H54 (cell line): ENCODE data around the gene TSPAN14.

Source experiments
- DNase-seq: peaks from one replicate; pipeline ENCODE4 v3.0.0; 2011; ENCODE audit warnings: low spot score, mixed read lengths; ENCODE audit not compliant: insufficient read length
- FAIRE-seq: peaks from 3 replicates; lab custom pipeline; 2011; peaks lifted over from hg19 to GRCh38; lab: Jason Lieb, UNC
- POLR2A ChIP-seq: IDR thresholded peaks from 2 replicates; pipeline ENCODE4 v1.6.1; 2011; ENCODE audit warnings: low read depth, mild to moderate bottlenecking, low read length

Gene TSPAN14

GRCh38 chr10:80488539-80489066 lies 34.5 kb downstream of the TSPAN14 start:
- FAIRE-seq: no peak
- no peak for TF ChIP-seq POLR2A
- no peak for DNase-seq

GRCh38 chr10:80489371-80490112 lies 35.4 kb downstream of the TSPAN14 start:
- no peak for TF ChIP-seq POLR2A
- FAIRE-seq (no peak), DNase-seq (no peak)

GRCh38 chr10:80491251-80492102 lies 37.4 kb downstream of the TSPAN14 start:
- DNase-seq (no peak), FAIRE-seq (no peak)
- no peak for TF ChIP-seq POLR2A

GRCh38 chr10:80492848-80493521 lies 38.9 kb downstream of the TSPAN14 start:
- no peak for DNase-seq
- TF ChIP-seq POLR2A: no peak
- FAIRE-seq: no peak

GRCh38 chr10:80493522-80494051 lies 39.5 kb downstream of the TSPAN14 start:
- DNase-seq (no peak), FAIRE-seq (no peak)

GRCh38 chr10:80496555-80497172 lies 42.6 kb downstream of the TSPAN14 start:
- TF ChIP-seq POLR2A: no peak
- no peak for FAIRE-seq
- no peak for DNase-seq

More at GRCh38 chr10:80493522-80494051, 39.5 kb downstream of the TSPAN14 start:
- TF ChIP-seq POLR2A: no peak

- FAIRE-seq (no peak), DNase-seq (no peak)
- no peak for TF ChIP-seq POLR2A
These were observed 43.3 kb downstream of the TSPAN14 start for GRCh38 chr10:80497187-80498077.

GRCh38 chr10:80498078-80498832 lies 44.1 kb downstream of the TSPAN14 start:
- FAIRE-seq (no peak), DNase-seq (no peak)
- no peak for TF ChIP-seq POLR2A

GRCh38 chr10:80498833-80499741 lies 45.0 kb downstream of the TSPAN14 start:
- DNase-seq: peak; percentile 93
- peak; percentile 98 for FAIRE-seq
- no peak for TF ChIP-seq POLR2A

GRCh38 chr10:80500572-80501380 lies 46.7 kb downstream of the TSPAN14 start:
- FAIRE-seq: no peak
- DNase-seq: no peak
- TF ChIP-seq POLR2A: no peak
